GM19193 (cell line): ENCODE data around the gene PTMS.

ENCODE experiments used
- POLR2A ChIP-seq: IDR thresholded peaks from 4 replicates; pipeline ENCODE4 v1.6.1; 2011; ENCODE audit not compliant: insufficient read depth, insufficient read length; ENCODE audit errors: extremely low read depth

PTMS gene

DNA sequence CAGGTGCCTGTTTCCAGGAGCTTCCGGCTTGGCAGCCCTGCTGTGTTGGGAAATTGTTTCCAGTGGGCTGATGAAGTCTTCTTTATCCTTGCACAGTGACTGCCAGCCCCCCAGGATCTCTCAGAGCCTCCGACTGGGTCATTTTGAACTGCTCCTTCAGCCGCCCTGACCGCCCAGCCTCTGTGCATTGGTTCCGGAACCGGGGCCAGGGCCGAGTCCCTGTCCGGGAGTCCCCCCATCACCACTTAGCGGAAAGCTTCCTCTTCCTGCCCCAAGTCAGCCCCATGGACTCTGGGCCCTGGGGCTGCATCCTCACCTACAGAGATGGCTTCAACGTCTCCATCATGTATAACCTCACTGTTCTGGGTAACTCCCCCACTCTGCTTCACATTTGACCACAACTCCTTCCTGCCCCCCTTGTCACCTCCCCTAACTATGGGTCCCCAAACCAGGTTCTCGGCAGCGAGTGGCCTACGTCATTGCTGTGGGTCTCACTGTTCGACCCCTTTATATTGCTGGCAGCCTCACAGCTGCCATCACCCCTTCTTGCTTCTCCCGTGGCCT, 8.4 kb downstream of the PTMS start:
- TF ChIP-seq POLR2A = no peak

DNA sequence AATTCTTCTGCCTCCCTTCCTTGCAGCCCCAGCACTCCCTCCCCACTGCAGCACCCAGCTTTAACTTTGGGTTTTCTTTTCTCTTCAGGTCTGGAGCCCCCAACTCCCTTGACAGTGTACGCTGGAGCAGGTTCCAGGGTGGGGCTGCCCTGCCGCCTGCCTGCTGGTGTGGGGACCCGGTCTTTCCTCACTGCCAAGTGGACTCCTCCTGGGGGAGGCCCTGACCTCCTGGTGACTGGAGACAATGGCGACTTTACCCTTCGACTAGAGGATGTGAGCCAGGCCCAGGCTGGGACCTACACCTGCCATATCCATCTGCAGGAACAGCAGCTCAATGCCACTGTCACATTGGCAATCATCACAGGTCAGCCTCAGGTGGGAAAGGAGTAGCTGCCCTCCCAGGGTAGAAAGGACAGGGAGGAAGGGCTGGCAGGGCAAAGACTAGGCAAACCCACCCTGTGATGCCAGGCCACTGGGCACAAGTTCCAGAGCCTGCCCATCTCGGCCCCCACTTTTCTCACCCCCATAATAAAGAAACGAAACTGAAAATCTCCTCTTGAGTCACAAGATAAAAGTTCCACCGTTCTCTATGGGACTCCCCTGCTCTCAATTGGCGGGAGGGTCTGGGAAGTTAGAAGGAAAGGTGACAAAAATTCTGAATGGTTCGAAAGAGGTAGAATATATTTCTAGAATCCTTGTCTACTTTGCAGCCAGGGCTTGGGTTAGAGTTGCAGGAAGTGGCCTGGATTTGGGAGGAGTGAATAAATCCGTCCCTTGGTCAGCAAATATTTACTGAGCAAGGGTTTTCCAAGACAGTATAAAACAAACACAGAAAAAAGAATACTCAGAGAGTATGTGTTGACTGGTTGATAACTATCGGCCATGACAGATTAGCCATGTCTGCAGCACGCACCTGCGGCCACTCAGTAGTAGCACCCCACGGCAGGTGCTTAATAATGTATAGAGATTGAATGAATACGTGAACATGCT, 9.3 kb downstream of the PTMS start:
- TF ChIP-seq POLR2A = no peak

DNA sequence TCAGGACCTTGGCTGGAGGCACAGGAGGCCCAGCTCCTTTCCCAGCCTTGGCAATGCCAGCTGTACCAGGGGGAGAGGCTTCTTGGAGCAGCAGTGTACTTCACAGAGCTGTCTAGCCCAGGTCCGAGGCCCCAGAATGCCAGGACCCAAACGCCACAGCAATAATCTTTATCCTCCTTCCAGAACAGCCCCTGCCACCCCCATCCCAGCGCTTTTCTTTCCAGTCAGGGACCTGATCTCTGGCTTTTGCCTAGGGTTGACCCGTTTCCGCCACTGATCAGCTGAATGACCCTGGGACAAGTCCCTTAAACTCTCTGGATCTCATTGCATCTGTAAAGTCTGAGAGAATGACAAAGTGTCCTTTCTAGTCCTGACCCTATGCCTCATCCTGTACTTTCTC, 11.2 kb downstream of the PTMS start:
- no peak for TF ChIP-seq POLR2A

DNA sequence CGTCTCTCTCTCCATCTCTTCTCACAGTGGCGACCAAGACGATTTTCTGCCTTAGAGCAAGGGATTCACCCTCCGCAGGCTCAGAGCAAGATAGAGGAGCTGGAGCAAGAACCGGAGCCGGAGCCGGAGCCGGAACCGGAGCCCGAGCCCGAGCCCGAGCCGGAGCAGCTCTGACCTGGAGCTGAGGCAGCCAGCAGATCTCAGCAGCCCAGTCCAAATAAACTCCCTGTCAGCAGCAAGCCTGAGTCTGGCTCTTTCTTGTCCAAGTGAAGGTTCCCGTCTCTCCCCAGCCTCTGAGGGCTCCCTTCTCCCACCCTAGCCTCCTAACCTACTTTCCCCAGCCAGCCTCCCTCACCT, 12.0 kb downstream of the PTMS start:
- TF ChIP-seq POLR2A = no peak

DNA sequence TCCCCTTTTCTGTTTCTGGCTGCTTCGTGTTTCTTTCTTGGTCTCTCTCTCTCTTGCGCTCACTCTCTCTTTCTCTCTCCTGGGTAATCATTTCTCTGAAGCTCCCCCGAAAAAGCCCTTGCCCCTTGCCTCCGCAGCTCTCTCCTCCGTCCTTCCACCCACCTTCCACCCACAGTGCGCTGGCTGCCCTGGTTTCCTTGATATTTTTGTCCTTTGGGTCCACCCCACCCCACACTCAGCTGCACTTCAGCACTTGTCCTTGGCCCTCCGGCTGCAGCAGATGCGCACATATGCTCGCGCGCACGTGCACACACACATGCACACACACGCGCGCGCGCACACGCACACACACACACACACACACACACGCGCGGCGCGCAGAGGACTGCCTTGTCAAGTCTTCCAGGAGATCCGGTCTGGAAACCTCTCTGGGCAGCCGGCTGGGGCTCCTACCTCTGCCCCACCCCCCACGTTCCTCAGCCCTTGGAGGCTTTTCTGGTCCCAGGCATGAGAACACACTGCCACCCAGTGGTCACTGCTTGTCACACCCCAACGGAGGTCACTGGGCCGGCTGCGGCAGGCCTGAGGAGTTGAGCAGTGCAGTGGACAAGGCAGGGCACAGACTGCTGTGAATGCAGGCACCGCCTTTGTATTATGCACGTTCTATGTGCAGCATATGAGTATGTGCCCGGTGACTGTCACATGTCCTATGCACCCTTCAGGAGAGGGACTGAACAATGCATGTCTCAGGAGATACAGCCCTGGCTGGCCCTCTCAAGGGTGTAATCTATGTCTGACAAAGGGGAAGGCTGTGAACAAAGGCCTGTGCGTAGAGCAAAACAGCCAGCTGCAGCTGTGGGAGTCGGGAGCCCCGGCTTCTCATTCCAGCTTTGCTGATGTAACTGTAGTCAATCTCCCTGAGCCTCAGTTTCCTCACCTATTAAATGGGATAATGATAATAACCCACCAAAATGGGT, 12.7 kb downstream of the PTMS start:
- TF ChIP-seq POLR2A = peak; percentile 16

DNA sequence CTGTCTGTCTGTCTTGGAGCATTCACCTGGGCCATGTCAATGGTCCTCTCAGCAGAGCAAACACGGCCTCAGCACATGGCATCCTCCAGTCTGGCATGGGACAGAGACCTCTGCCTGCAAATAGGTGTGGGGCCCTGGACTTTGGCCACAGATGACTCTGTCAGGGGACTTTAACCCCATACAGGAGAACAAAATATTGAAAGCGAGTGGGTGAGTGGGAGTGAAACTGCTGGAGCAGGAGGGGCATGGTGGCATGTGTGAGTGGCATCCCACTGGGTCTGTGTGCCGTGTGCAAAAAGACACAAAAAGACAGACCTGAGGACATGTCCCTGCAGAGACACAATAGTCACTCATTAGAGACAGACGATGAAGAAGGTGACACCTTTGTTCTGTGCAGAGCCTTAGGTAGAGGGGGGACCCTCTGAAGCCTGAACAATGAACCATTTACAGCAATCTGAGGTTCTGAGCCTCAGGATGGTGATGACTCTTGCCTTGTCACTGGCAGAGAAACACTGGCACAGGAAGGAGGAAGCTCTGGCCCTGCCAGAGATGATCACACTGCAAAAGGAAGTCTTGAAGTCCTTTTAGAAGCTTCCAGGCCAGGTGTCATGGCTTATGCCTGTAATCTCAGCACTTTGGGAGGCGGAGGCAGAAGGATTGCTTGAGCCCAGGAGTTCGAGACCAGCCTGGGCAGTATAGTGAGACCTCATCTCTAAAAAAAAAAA, 13.7 kb downstream of the PTMS start:
- no peak for TF ChIP-seq POLR2A

DNA sequence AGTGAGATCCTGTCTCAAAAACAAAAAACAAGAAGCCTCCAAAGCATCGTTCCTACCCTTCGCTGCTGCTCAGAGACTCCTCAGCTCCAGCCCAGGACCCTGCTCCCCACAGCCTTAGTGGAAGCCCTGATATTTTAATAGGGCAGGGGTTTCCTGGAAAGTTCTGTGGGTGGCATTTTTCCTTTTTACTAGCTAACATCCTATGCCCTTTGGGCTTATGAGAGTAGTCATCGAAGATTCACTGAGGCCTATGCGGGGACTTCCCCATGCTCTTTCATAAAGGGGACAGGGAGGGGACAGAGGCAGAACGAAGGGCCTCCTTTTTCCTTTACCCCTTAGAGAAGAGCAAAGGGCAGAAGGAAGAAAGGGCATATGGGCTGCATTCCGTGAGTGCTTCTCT, 14.4 kb downstream of the PTMS start:
- no peak for TF ChIP-seq POLR2A

DNA sequence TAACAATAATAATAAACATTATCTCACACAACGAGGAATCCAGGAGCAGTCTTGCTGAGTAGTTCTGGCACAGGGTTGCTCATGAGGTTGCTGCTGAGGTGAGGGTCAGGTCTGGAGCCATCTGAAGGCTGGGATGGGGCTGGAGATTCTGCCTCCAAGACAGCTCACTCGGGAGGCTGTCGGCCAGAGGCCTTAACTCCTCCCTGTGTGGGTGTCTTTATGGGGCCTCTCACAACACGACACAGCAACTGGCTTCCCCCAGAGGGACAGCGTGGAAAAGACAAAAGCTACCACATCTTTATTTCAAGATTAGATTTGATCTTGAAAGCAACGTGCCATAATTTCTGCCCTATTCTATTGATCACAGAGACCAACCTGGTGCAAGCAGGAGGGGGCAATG, 16.0 kb downstream of the PTMS start:
- no peak for TF ChIP-seq POLR2A

DNA sequence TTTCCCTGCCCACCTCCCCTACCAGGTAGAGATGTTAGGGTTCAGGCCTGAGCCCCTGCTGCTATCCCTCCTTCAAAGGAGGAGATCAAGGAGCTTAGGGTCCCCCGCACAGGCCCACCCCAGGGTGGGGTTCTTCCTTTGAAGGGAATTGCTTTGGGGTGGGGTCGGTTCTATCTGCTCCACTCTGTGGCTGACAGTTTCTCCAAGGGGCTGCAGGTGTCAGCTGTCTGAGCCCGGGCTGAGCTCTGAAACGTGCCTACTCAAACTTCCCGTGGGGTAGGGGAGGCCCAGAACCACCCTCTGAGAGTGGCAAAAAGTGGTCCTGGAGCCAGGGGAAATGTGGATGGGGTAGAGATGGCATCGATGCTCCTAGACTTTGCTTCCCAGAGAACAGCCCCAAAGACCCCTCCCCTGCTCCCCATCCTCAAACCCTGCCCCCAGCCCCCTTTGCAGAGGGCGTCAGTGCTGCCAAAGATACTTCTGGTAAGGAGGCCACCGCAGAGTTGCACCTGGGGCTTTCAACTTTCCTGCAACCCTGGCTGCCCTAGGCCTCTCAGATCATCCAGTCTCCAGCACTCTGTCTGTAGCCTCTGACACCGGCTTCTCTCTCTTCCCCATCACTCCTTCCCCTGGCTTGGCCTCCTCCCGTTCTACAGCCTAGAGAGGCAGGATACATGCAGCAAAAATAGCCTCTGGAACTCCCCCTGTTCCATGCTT, 16.8 kb downstream of the PTMS start:
- TF ChIP-seq POLR2A = no peak

DNA sequence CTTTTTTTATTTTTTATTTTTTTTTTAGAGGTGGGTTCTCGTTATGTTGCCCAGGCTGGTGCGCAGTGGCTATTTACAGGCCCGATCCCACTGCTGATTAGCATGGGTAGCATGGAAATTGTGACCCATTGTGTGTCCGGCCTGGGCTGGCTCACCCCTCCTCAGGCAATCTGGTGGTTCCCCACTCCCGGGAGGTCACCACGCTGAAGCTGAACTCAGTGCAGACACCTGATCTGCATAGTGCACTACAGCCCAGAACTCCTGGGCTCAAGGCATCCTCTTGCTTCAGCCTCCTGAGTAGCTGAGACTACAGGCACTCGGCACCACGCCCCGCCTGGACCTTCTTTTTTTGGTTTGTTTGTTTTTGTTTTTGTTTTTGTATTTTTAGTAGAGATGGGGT, 17.7 kb downstream of the PTMS start:
- no peak for TF ChIP-seq POLR2A

DNA sequence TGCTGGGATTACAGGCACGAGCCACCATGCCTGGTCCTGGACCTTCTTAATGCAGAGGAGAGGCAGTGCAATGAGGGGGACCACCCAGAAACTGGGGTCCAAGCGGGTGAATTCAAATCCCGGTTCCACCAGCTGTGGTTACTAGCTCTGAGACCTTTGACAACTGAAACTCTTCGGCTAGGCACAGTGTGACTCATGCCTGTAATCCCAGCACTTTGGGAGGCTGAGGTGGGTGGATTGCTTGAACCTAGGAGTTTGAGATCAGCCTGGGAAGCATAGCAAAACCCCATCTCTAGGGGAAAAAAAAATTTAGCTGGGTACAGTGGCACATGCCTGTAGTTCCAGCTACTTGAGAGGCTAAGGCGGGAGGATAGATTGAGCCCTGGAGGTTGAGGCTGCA, 18.1 kb downstream of the PTMS start:
- no peak for TF ChIP-seq POLR2A

DNA sequence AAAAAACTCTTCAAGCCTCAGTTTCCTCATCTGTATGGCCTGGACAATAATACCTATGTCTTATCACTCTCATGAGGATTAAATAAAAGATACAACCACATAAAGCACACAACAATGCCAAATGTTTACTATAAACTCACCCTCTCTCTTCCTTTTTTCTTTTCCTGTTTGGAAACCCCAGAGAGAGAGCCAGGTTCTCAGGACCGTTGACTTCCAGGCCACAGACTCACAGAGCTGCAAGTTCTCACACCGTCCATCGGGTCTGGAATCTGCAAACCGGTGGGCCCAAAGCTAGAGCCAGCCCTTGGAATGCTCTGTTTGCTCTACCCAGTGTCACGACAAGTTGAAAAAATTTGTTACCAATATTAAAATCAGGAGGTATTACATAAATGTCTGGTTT, 18.6 kb downstream of the PTMS start:
- TF ChIP-seq POLR2A = no peak

DNA sequence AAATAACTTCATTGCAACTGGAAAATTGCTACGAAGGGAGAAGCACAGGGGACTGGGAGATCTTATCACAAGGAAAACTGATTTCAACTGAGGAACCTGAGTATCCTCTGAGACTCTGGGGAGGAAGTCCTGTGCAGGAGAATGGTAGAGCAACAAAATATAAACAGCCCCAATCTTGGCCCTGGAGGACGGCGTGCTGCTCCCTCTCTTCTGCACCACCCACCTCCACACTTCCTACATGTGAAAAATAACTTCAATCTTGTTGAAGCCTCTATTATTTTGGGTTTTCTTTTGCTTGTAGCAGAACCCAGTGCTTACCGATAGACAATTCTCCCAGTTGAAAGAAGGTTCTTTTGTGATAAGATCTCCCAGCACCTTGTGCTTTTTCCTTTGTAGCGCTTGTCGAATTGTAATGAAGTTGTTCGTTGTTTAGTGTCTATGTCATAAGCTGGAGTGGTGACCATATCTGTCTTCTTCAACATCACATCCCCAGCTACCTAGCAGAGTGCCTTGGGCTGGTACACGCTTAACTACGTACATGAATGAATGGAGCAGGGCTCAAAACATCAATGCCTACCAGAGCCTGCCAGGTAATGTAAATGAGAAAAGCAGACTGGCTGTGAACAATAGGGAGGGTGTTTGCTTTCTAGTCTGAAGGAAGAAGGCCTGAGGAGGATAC, 20.4 kb downstream of the PTMS start:
- no peak for TF ChIP-seq POLR2A
